ENCODE measurements around the gene SMG6.
A peak's percentile ranks its signal among the peaks of the same experiment; 100 is the strongest.

SMG6 gene

GRCh38 chr17:2093349-2093748, 210.2 kb downstream of the SMG6 start:
- DNase-seq = peak; percentile 61

GRCh38 chr17:2092253-2092652, 211.3 kb downstream of the SMG6 start:
- DNase-seq = no peak

DNA sequence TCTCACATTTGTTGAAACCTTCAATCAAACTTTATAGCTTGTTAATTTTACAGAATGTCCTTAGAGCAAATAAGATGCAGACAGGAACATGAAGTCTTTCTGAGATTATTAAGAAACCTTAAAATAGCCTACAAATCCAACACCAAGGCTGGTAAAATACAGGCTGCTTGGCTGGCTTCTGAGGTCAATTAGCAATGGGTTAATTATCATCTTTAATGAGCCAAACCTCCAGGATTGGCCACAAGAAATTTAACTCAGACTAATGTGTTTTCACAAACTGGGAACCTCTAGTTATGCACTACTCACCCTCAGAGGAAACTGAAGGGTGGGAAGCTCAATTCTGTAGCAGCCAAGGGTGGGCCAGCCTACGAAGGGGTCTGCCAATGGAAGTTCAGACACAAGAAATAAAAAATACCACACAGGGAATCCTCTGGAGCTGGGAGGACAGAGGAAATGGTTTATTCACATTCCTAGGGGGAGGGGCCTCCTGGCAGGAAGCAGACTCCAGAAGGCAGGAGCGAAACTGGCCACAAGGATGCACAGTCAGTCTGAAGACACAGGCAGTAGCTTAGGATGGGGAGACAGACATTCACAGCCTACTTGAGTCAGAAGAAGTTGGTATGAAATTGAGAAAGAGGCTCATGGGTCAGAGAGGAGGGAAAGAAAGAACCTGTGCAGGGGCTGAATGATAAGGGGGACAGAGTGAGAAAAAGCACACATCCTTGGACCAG, 212.6 kb downstream of the SMG6 start:
- DNase-seq = no peak

DNA sequence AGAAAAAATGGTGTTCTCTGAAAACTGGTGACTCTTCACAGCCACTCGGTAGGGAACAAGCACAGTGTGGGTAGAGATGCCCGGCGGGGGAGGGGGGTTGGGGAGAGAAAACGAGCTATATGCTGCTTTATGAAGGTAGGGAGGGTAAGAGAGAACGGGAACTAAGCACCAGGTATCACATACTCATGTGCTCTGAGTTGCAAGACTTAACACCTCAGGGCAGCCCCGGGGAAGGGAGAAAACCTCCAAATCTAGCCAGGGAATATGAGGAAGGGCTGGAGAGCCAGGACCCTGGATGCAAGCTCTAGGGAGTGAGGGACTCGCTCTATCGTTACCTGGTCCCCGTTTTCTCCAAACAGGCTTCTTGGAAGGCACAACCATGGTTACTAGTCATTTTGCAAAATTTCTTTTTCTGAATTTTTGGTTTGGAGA, 213.4 kb downstream of the SMG6 start:
- peak; percentile 25 for DNase-seq

GRCh38 chr17:2089021-2089422, 214.6 kb downstream of the SMG6 start:
- DNase-seq = no peak

- DNase-seq = peak; percentile 91
Observed at GRCh38 chr17:2087597-2088211, 215.9 kb downstream of the SMG6 start.

DNA sequence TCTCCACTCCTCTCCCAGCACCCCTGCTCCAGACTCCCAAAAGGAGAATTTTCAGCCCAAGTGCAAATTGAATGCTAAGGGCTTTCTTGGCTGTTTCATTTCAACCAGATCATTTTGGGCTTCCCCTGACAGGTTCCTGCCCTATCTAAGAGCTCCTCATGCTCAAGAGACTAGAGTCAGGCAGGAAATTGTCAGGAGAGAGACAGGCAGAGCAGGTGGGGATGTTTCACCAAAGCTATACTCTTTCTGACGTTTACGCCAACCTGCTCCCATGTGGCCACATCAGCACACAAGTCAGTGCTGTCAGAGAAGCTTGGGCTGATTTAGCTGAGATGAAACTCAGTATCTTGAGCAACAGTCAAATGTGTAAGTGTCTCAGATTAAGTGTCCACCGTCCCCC, 217.3 kb downstream of the SMG6 start:
- DNase-seq = no peak

DNA sequence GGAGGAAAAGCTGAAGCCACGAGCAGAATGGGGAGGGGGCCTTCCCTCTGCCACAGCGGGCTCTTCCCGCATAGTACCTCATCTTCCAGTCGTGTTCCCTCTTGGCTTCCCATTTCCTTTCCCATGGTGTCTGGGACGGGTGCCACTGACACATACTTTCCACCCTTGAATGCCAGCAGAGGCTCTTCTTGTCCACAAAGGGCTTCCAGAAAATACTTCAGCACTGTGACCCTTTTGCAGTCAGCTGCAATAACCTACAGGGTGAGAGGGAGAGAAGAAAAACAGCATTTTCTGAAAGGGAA, 218.0 kb downstream of the SMG6 start:
- no peak for DNase-seq

GRCh38 chr17:2084766-2085647, 218.6 kb downstream of the SMG6 start:
- DNase-seq = no peak

DNA sequence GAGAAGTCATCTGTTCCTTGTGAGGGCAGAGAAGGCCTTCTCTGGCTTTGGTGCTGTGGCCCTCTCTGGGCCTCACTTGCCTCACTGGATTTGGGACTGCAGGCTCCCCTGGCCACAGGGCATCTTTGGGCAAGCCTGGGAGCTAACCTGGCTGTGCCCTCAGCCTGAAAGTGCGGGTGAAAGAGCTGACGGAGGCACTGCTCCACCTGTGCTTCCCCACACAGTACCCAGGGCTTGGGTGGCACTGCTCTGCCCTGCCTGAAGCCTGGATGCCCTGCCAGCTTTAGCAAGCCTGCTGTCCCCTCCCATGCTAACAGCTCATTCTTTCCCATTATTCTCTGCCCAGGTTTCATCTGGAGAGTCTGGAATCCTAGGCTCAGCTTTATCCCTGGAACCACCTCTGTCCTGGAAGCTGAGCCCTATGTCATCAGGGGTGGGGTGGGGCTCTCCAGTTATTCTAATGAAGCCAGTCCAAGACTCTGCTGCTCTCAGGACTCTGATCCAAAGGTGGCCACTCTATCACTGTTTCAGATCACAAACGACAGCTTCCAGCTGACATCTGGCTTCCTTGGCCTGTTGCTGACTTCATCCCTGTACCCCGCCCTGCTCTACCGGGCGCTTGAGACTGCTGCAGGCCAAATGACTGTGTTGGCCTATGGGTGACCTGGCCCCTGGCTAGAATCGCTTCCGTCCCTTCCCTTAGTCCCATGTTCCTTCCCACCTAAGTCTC, 219.4 kb downstream of the SMG6 start:
- DNase-seq = no peak

GRCh38 chr17:2083613-2084035, 220.0 kb downstream of the SMG6 start:
- DNase-seq = peak; percentile 66

- DNase-seq = no peak
Observed at GRCh38 chr17:2082003-2082781, 221.4 kb downstream of the SMG6 start.

DNA sequence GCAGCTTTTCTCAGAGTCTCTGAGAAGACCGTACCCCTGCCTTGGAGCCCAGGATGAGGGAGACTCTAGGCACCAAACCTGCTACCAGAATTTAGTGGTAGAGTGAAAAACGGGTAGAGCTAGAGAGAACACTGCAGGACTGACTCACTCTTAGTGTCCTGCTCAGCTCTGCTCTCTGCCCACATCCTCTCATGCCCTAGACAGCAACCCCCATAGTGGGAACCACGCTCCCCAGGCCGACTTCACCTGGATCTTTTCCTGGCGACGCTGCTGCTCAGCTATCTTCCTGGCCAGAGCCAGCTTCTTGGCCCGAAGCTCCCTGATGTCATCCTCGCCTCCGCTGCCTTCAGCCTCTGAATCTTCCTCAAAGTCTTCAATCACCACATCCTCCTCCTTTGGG, 222.0 kb downstream of the SMG6 start:
- no peak for DNase-seq

DNA sequence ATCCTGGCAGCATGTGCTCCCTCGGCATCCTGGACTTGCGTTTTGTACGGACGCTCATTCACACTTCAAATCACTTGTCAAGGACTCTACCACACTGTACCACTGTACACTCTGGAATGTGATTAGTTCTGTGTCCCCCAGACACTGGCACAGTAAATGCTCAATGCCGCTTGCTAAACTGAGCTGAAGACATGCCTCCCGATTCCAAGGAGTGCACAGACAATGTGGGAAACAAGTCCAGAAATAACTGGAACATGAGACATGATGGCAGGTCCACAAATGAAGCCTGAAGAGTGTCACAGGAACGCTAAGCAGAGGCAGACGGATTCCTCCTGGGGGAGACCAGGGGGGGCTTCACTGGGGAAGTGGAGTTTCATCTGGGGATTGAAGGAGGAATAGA, 226.5 kb downstream of the SMG6 start:
- DNase-seq = no peak

GRCh38 chr17:2076087-2076984, 227.2 kb downstream of the SMG6 start:
- no peak for DNase-seq

- DNase-seq = no peak
Observed at GRCh38 chr17:2075336-2076086, 228.1 kb downstream of the SMG6 start.

GRCh38 chr17:2074919-2075318, 228.7 kb downstream of the SMG6 start:
- no peak for DNase-seq

- no peak for DNase-seq
Observed at GRCh38 chr17:2071455-2072281, 231.9 kb downstream of the SMG6 start.

GRCh38 chr17:2071024-2071385, 232.6 kb downstream of the SMG6 start:
- DNase-seq = no peak
